ENCODE results near the gene TCEA3. TPM values are rescaled to one million over a fixed set of nuclear protein-coding genes. Genes with fewer than 3 reads are reported as not detected.

Gene TCEA3
- total RNA-seq, 1 experiment from 2014 or later = 0.37 TPM

DNA sequence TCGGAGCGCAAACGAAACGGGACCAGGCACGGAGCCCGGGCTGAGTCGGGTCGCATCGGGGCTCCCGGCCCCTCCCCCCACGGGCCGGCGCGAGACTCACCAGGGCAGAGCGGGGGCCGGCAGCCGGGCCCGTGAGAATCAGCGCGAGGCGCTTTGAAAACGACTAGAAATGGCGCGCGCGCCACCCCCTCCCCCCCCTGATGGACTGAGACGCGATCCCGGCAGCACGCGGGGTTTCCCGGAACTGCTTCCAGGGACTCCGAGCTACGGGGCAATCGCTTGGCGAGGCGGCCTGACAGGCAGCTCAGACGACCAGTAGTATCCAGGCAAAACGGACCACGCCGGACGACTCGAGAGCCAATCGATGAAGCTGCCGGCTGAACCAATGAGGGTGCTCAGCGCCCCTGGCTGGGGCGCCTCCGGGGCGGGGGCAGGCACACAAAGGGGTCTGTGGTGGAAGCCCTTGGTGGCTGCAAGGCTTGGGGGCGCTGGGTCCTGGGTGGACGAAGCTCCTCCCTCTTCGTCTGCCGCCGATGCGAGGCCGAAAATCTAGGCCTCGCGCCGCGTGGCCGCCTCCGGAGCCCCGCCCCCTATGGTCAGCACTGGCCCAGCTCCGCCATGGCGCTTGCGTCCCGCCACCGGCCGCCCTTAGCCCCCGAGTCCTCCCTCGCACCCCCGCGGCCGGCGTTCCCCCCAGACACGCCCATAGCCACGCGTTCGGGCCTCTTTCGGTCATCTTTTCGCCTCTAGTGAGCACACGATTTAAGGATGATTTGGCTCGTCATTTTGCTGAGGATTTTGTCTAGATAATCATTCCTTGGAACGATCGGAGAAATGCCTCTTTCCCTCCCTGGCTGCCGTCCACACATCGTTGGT is 80.2 kb downstream of the TCEA3 start, which contains the start of gene HNRNPR:
Gene HNRNPR, minus strand, starts transcription at position 174 of the 876 bp plus-strand sequence. CDS start 3,276 bp downstream, outside the sequence.
- H3K9me3 Mint-ChIP-seq = no peaks in the 10 kb centered on the region
- H3K27me3 Mint-ChIP-seq (ENCODE audit: low read depth) = peaks cover 47% of the 10 kb centered on the region
- peak; percentile 100 for DNase-seq (ENCODE audit: low spot score)
- ChIA-PET CTCF (interaction anchor here (0.6 to 1.7 kb wide), 19 partner anchors 13 to 1933 kb away, joined by 3 to 22 read pairs (median 4); partner anchors contain the start of genes HTR1D, RPL11 and ZNF436), POLR2A (interaction anchor here (0.5 to 1.6 kb wide), 35 partner anchors 10 to 1171 kb away, joined by 3 to 22 read pairs (median 4); partner anchors contain the start of genes ASAP3, E2F2 and ZNF436)
- H3K27ac Mint-ChIP-seq = peak within 1 kb of the TSS; percentile 99
- peaks cover 3% of the 10 kb centered on the region; the same call in 1 of the 2 replicates for H3K36me3 Mint-ChIP-seq
- H3K4me1 Mint-ChIP-seq = peaks cover 43% of the 10 kb centered on the region
- peak; percentile 99 for ATAC-seq
- peak within 1 kb of the TSS; percentile 88 for H3K4me3 Mint-ChIP-seq
- TF ChIP-seq GRHL2 (CRISPR knock-in tag; IDR thresholded peaks at IDR 0.05; ENCODE audit: insufficient replicate concordance, severe bottlenecking) (no peak), JUN (CRISPR knock-in tag; IDR thresholded peaks at IDR 0.05) (no peak), ETV6 (CRISPR knock-in tag; IDR thresholded peaks at IDR 0.05) (peak; percentile 30), SMAD4 (CRISPR knock-in tag; IDR thresholded peaks at IDR 0.05) (peak; percentile 89; the same call in 1 of the 2 replicates), ZNF423 (CRISPR knock-in tag; IDR thresholded peaks at IDR 0.05) (no peak), MXD4 (CRISPR knock-in tag; IDR thresholded peaks at IDR 0.05; ENCODE audit: borderline replicate concordance) (no peak), HMGA2 (CRISPR knock-in tag; IDR thresholded peaks at IDR 0.05) (no peak), TCF7 (CRISPR knock-in tag; IDR thresholded peaks at IDR 0.05; ENCODE audit: low read depth) (no peak), FOXK1 (CRISPR knock-in tag; IDR thresholded peaks at IDR 0.05) (peak; percentile 68), ELF4 (CRISPR knock-in tag; IDR thresholded peaks at IDR 0.05; ENCODE audit: low read depth) (no peak), NR3C1 (CRISPR knock-in tag; conservative IDR thresholded peaks at IDR 0.05; ENCODE audit: low read depth) (no peak), SMAD3 (CRISPR knock-in tag; IDR thresholded peaks at IDR 0.05; ENCODE audit: borderline replicate concordance) (0 out of 2 replicates have a peak, but pooled peaks have one; percentile 27), FOXJ3 (CRISPR knock-in tag; IDR thresholded peaks at IDR 0.05; ENCODE audit: borderline replicate concordance) (no peak), TP53 (CRISPR knock-in tag; IDR thresholded peaks at IDR 0.05) (no peak; the same call in 1 of the 2 replicates), STAT6 (CRISPR knock-in tag; conservative IDR thresholded peaks at IDR 0.05; ENCODE audit: low read depth) (no peak), OVOL2 (CRISPR knock-in tag; IDR thresholded peaks at IDR 0.05; ENCODE audit: borderline replicate concordance) (no peak), NFE2L1 (CRISPR knock-in tag; IDR thresholded peaks at IDR 0.05) (peak; percentile 68; the same call in 1 of the 2 replicates), ZBTB43 (CRISPR knock-in tag; IDR thresholded peaks at IDR 0.05) (peak; percentile 59; the same call in 1 of the 2 replicates), AR (CRISPR knock-in tag; IDR thresholded peaks at IDR 0.05) (no peak), ZNF281 (CRISPR knock-in tag; IDR thresholded peaks at IDR 0.05) (no peak; the same call in 1 of the 2 replicates), NFYB (CRISPR knock-in tag; conservative IDR thresholded peaks at IDR 0.05; ENCODE audit: low read depth) (peak; percentile 90), ATF1 (CRISPR knock-in tag; IDR thresholded peaks at IDR 0.05) (no peak), RELA (CRISPR knock-in tag; IDR thresholded peaks at IDR 0.05; ENCODE audit: borderline replicate concordance) (no peak)
- TF ChIP-seq, protein P1, sequence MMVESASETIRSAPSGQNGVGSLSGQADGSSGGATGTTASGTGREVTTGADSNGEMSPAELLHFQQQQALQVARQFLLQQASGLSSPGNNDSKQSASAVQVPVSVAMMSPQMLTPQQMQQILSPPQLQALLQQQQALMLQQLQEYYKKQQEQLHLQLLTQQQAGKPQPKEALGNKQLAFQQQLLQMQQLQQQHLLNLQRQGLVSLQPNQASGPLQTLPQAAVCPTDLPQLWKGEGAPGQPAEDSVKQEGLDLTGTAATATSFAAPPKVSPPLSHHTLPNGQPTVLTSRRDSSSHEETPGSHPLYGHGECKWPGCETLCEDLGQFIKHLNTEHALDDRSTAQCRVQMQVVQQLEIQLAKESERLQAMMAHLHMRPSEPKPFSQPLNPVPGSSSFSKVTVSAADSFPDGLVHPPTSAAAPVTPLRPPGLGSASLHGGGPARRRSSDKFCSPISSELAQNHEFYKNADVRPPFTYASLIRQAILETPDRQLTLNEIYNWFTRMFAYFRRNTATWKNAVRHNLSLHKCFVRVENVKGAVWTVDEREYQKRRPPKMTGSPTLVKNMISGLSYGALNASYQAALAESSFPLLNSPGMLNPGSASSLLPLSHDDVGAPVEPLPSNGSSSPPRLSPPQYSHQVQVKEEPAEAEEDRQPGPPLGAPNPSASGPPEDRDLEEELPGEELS (CRISPR knock-in tag; IDR thresholded peaks at IDR 0.05) = peak; percentile 78; the same call in 1 of the 2 replicates
- TF ChIP-seq, protein P2, sequence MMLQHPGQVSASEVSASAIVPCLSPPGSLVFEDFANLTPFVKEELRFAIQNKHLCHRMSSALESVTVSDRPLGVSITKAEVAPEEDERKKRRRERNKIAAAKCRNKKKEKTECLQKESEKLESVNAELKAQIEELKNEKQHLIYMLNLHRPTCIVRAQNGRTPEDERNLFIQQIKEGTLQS (CRISPR knock-in tag; conservative IDR thresholded peaks at IDR 0.05) = no peak
